Endothelial cell of umbilical vein (primary cell): Measurements from ENCODE around the gene PCBP4. TPM values are rescaled to one million over a fixed set of nuclear protein-coding genes. Genes with fewer than 3 reads are reported as not detected.
A peak's percentile ranks its signal among the peaks of the same experiment; 100 is the strongest.
"Not testable (repeated sequence)": the region's sequence is repeated elsewhere in the genome, so short reads cannot be mapped to it uniquely, and the experiment has no call there.

Experiments used
- BruUV-seq: library from RNA; stranded (reverse); fragments of 400-500 nt; replicated peaks from 2 replicates; lab custom pipeline; 2021; lab: Mats Ljungman, UMichigan
- CTCF ChIA-PET: fragments of 300-600, 350-600 bp; sonication (Branson Sonifier 250); formaldehyde crosslinking; loops from one replicate; lab custom pipeline; 2021; ENCODE audit warnings: antibody characterized with exemption, inconsistent platforms; lab: Charles Lee
- POLR2A ChIA-PET: fragments of 300-600, 350-600 bp; sonication (Branson Sonifier 250); formaldehyde crosslinking; loops from one replicate; lab custom pipeline; 2021; ENCODE audit warnings: antibody characterized with exemption, inconsistent platforms; lab: Charles Lee
- DNase-seq: peaks from one replicate; pipeline ENCODE4 v3.0.0-alpha.2; 2011; ENCODE audit warnings: low read depth, low spot score
- FAIRE-seq: peaks from 2 replicates; lab custom pipeline; 2011; peaks lifted over from hg19 to GRCh38; lab: Jason Lieb, UNC
- H2AFZ ChIP-seq: 2 replicates; pipeline ENCODE4 v1.6.0; 2012; ENCODE audit warnings: low read depth, low read length, control low read depth, inconsistent platforms
- H3K27ac ChIP-seq: 2 replicates; pipeline ENCODE4 v1.5.1; 2011; ENCODE audit warnings: low read depth, mild to moderate bottlenecking, control low read depth, low read length, moderate library complexity; ENCODE audit not compliant: insufficient read depth
- H3K27me3 ChIP-seq, 2 experiments: 2 replicates each; pipeline versions ENCODE4 v1.6.0 to v1.6.1; 2011; ENCODE audit warnings: low read length in 2 of 2, mixed read lengths in 1 of 2; ENCODE audit not compliant: control insufficient read depth in 2 of 2, insufficient read depth in 2 of 2
- H3K36me3 ChIP-seq, 2 experiments: 2 replicates in 1 of 2; 3 replicates in 1 of 2; pipeline ENCODE4 v1.5.1; 2011; ENCODE audit warnings: low read length in 2 of 2, mild to moderate bottlenecking in 1 of 2, moderate library complexity in 1 of 2; ENCODE audit not compliant: control insufficient read depth in 2 of 2, insufficient read depth in 2 of 2; ENCODE audit errors: extremely low read depth in 1 of 2
- H3K4me1 ChIP-seq: 3 replicates; pipeline ENCODE4 v1.5.1; 2011; ENCODE audit warnings: mild to moderate bottlenecking, low read length; ENCODE audit not compliant: control insufficient read depth, insufficient read depth; ENCODE audit errors: extremely low read depth
- H3K4me2 ChIP-seq: 2 replicates; pipeline ENCODE4 v1.6.1; 2011; ENCODE audit warnings: low read length, control low read depth, mixed read lengths; ENCODE audit not compliant: insufficient read depth
- H3K4me3 ChIP-seq, 3 experiments: fragments of 200-600 bp in 1 of 3; sonication (generic), shearing (Covaris generic) in 1 of 3; replicated peaks in 1 of 3; 2 replicates each; pipeline ENCODE4 v1.5.1; 2011 to 2016; ENCODE audit warnings: control low read depth in 3 of 3, low read length in 3 of 3, mild to moderate bottlenecking in 2 of 3, inconsistent platforms in 1 of 3, low read depth in 1 of 3, moderate library complexity in 1 of 3; ENCODE audit not compliant: insufficient read depth in 1 of 3
- H3K79me2 ChIP-seq: 2 replicates; pipeline ENCODE4 v1.6.0; 2012; ENCODE audit warnings: low read length, inconsistent platforms; ENCODE audit not compliant: control insufficient read depth, insufficient read depth
- H3K9ac ChIP-seq: replicated peaks from 2 replicates; pipeline ENCODE3; 2011; ENCODE audit warnings: low read length, control low read depth; ENCODE audit not compliant: insufficient read depth; ENCODE audit errors: extremely low read depth
- H3K9me1 ChIP-seq: replicated peaks from 3 replicates; pipeline ENCODE4 v1.6.0; 2011; ENCODE audit warnings: mild to moderate bottlenecking, low read length; ENCODE audit not compliant: control insufficient read depth, insufficient read depth; ENCODE audit errors: extremely low read depth
- H3K9me3 ChIP-seq: replicated peaks from 2 replicates; pipeline ENCODE4 v1.5.1; 2012; ENCODE audit warnings: low read length, inconsistent platforms; ENCODE audit not compliant: control insufficient read depth, insufficient read depth
- H4K20me1 ChIP-seq: replicated peaks from 2 replicates; pipeline ENCODE3; 2011; ENCODE audit warnings: mild to moderate bottlenecking, low read length; ENCODE audit not compliant: control insufficient read depth, insufficient read depth; ENCODE audit errors: extremely low read depth
- CTCF ChIP-seq, 2 donors: IDR thresholded peaks; 1 replicate in 1 of 2; 2 replicates in 1 of 2; pipeline ENCODE4 v1.5.1; 2011; ENCODE audit warnings: low read length in 2 of 2, mild to moderate bottlenecking in 2 of 2, moderate library complexity in 2 of 2, control low read depth in 1 of 2, inconsistent platforms in 1 of 2, low read depth in 1 of 2; ENCODE audit not compliant: insufficient read depth in 1 of 2; ENCODE audit errors: extremely low read depth in 1 of 2
- EZH2 ChIP-seq: IDR thresholded peaks from 2 replicates; pipeline ENCODE4 v1.6.1; 2012; ENCODE audit warnings: borderline replicate concordance, low read depth, mild to moderate bottlenecking, moderate library complexity, low read length, inconsistent platforms; ENCODE audit not compliant: severe bottlenecking
- MYC ChIP-seq: IDR thresholded peaks from one replicate; pipeline ENCODE4 v1.6.1; 2011; ENCODE audit warnings: mild to moderate bottlenecking, low read depth, low read length
- POLR2A ChIP-seq: IDR thresholded peaks from 2 replicates; pipeline ENCODE4 v1.6.1; 2012; ENCODE audit warnings: low read depth, mild to moderate bottlenecking, control low read depth, low read length
- POLR2AphosphoS5 ChIP-seq: IDR thresholded peaks from 2 replicates; pipeline ENCODE4 v1.6.1; 2012; ENCODE audit warnings: low read depth, mild to moderate bottlenecking, control low read depth, low read length, moderate library complexity; ENCODE audit not compliant: insufficient read depth
- dilution Hi-C: fragments of 300-500 bp; cut with MboI; formaldehyde crosslinking; loops from one replicate; pipeline ENCODE4 v1.15.0; 2019; ENCODE audit warnings: low sequenced_read_pairs; ENCODE audit not compliant: extremely low pct_ligation_motif_present
- intact Hi-C: fragments of 100-400 bp; cut with micrococcal nuclease; formaldehyde crosslinking; loops from one replicate; pipeline ENCODE4 v1.10.0; 2022
- polyA plus RNA-seq, 4 experiments: library from polyadenylated mRNA; depleted of rRNA in 3 of 4; stranded (reverse) in 3 of 4; unstranded in 1 of 4; fragments of >200 nt; gene quantifications; 2 replicates each; pipeline versions ENCODE4 v1.2.1 to v1.2.3, GENCODE V29; 2011 to 2012; ENCODE audit warnings: missing spikeins in 1 of 4
- total RNA-seq: library from RNA; stranded (reverse); gene quantifications from 2 replicates; pipeline ENCODE4 v1.2.3, GENCODE V29; 2021

Gene PCBP4
- total and polyA plus RNA-seq, 2 donors (not counting 3 experiments of a cell fraction or from before 2014, with no cell fraction given) = 46.5 to 63.1 TPM

DNA sequence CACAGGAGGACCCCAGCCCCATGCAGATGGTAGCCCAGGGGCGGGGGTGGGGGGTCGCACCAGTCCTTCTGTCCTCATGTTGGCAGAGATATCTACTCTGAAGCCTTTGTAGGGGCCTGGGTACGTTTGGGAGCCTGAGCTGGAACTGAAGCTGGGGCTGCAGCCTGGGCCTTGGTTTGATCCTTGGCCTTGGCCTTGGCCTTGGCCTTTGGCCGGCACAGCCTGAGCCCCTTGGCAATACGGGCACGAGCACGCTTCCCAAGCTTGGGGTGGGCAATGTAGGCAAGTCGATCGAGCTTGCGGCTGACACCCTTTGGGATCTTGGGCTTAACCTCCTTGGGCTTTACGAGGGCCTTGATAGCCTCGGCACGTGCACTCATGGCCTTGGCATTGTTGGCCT, 26.4 kb upstream of the PCBP4 start:
- CTCF ChIA-PET = interaction anchor here (2.7 kb wide), 1 partner anchor 11 kb away, joined by 13 read pairs; the partner anchor contains the start of gene ACY1
- FAIRE-seq, BruUV-seq, intact Hi-C loops, H2AFZ ChIP-seq, H3K27ac ChIP-seq, H3K9me3 ChIP-seq, POLR2A ChIA-PET, H3K9me1 ChIP-seq, H3K4me3 ChIP-seq, H3K9ac ChIP-seq, DNase-seq, H3K4me2 ChIP-seq, H4K20me1 ChIP-seq, H3K27me3 ChIP-seq: not testable (repeated sequence)
- Histone ChIP-seq H3K36me3 (peaks cover 16 to 20% of the 10 kb centered on the region in 2 experiments), H3K79me2 (peaks cover 30% of the 10 kb centered on the region), H3K4me1 (peaks cover 19% of the 10 kb centered on the region)
- dilution Hi-C loops = loop anchor here (10.0 kb wide), 1 partner anchor 151 kb away; no protein-coding TSS in a partner anchor

DNA sequence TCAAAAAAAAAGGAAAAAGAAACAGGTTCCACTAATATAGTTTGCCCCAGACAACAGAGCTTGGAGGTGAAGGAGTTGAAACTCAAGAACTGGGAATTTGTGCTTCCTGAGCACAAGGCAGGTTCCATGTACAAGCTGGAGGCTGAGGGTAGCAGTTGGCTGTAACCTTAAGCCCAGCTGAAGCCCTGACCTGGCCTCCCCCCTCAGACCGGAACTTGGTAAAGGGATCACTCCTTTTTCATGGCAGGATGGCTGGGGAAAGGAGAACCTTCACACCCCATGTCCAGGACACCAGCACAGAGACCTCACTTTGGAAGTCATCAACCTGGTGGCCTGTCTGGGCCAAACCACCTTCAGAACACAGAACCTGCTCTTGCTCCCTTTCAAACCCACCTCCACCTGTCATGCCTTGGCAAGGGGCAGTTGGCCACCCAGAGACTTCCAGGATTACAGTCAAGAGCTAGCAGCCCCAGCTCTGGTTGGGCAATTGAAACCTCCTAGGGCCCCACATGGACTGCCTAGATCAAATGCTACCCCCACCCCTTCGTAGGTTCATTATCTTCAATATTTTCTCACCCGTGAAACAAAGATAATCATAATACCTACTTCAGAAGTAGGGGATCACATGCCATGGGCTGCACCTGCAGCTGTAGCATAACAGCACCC, 24.9 kb upstream of the PCBP4 start:
- TF ChIP-seq EZH2 (no peak), MYC (no peak), POLR2A (peak; percentile 67), POLR2AphosphoS5 (no peak), CTCF (IDR thresholded peaks at IDR 0.05; ENCODE audit: extremely low read depth in 1 of 2, insufficient read depth in 1 of 2, low read depth in 1 of 2, low read length in 2 of 2) (no peak)
- CTCF ChIA-PET = interaction anchor here (1.0 to 1.4 kb wide), 2 partner anchors 9 to 64 kb away, joined by 3 to 4 read pairs; partner anchors contain the start of gene DUSP7
- Histone ChIP-seq H3K4me2 (no peak overlapping the region), H3K27me3 (no peaks in the 10 kb centered on the region), H3K9me3 (no peaks in the 10 kb centered on the region), H3K36me3 (peaks cover 16 to 20% of the 10 kb centered on the region in 2 experiments), H3K4me1 (peaks cover 14% of the 10 kb centered on the region), H3K9ac (no peak overlapping the region), H3K79me2 (peaks cover 30% of the 10 kb centered on the region), H3K27ac (no peak overlapping the region), H3K4me3 (no peak overlapping the region), H2AFZ (no peak overlapping the region), H4K20me1 (no peaks in the 10 kb centered on the region), H3K9me1 (no peaks in the 10 kb centered on the region)
- no peak for DNase-seq
- no TSS peak for BruUV-seq
- POLR2A ChIA-PET = interaction anchor here (1.1 to 1.3 kb wide), 2 partner anchors 8 to 9 kb away, joined by 3 to 6 read pairs; partner anchors contain the start of gene ACY1
- dilution Hi-C loops (loop anchor here (10.0 kb wide), 1 partner anchor 153 kb away; no protein-coding TSS in a partner anchor), intact Hi-C loops (no loop called here)
- FAIRE-seq = no peak

GRCh38 chr3:51990501-51990971, 23.3 kb upstream of the PCBP4 start:
- dilution Hi-C loops = loop anchor here (10.0 kb wide), 1 partner anchor 154 kb away; no protein-coding TSS in a partner anchor

More at GRCh38 chr3:51990501-51990971, 23.3 kb upstream of the PCBP4 start:
- CTCF ChIA-PET = interaction anchor here (0.9 to 1.4 kb wide), 2 partner anchors 8 to 16 kb away, joined by 3 read pairs; no protein-coding TSS in a partner anchor
- H3K4me1 ChIP-seq = peaks cover 14% of the 10 kb centered on the region
- H3K27ac ChIP-seq, H3K9ac ChIP-seq, H3K9me3 ChIP-seq, H4K20me1 ChIP-seq, intact Hi-C loops, DNase-seq, H3K27me3 ChIP-seq, H3K4me3 ChIP-seq, H2AFZ ChIP-seq, BruUV-seq, FAIRE-seq, H3K9me1 ChIP-seq, H3K4me2 ChIP-seq, POLR2A ChIA-PET: not testable (repeated sequence)
- H3K36me3 ChIP-seq = peaks cover 16 to 20% of the 10 kb centered on the region in 2 experiments
- H3K79me2 ChIP-seq = peaks cover 28% of the 10 kb centered on the region
